SK-N-SH treated with all-trans-retinoic acid at 6 μM for 48 hours (cell line): ENCODE results near the gene ATP9A.

Experiments used
- ATAC-seq: fragments of 200-7000 bp; cut with Tn5 transposase; 3 replicates; pipeline ENCODE4 v1.9.1; 2020; ENCODE audit warnings: mild to moderate bottlenecking, moderate library complexity
- BACH2 ChIP-seq: fragments of 250-450 bp; sonication (Bioruptor Pico); IDR thresholded peaks from 2 replicates; pipeline ENCODE4 v1.9.0; 2021; ENCODE audit warnings: mild to moderate bottlenecking, borderline replicate concordance
- CREB5 ChIP-seq: fragments of 250-450 bp; sonication (Bioruptor Pico); IDR thresholded peaks from 2 replicates; pipeline ENCODE4 v1.5.1; 2020; ENCODE audit warnings: low read depth, mild to moderate bottlenecking, moderate library complexity
- CSDC2 ChIP-seq: fragments of 250-450 bp; sonication (Bioruptor Pico); IDR thresholded peaks from 2 replicates; pipeline ENCODE4 v1.5.0; 2020; ENCODE audit warnings: mild to moderate bottlenecking, moderate library complexity
- CSRNP3 ChIP-seq: fragments of 250-450 bp; sonication (Bioruptor Pico); IDR thresholded peaks from 2 replicates; pipeline ENCODE4 v1.5.1; 2021; ENCODE audit warnings: mild to moderate bottlenecking, moderate library complexity
- ESRRG ChIP-seq: fragments of 250-450 bp; sonication (Bioruptor Pico); IDR thresholded peaks from 2 replicates; pipeline ENCODE4 v1.6.1; 2021; ENCODE audit warnings: mild to moderate bottlenecking
- GLIS3 ChIP-seq: fragments of 250-450 bp; sonication (Bioruptor Pico); IDR thresholded peaks from 2 replicates; pipeline ENCODE4 v1.5.0; 2020; ENCODE audit warnings: mild to moderate bottlenecking, moderate library complexity
- OSR1 ChIP-seq: fragments of 250-450 bp; sonication (Bioruptor Pico); IDR thresholded peaks from 2 replicates; pipeline ENCODE4 v1.8.0; 2022; ENCODE audit warnings: moderate library complexity, mild to moderate bottlenecking, inconsistent platforms
- PATZ1 ChIP-seq: fragments of 250-450 bp; sonication (Bioruptor Pico); IDR thresholded peaks from 2 replicates; pipeline ENCODE4 v1.8.0; 2020; ENCODE audit warnings: mild to moderate bottlenecking, moderate library complexity, borderline replicate concordance
- PPARA ChIP-seq: fragments of 250-450 bp; sonication (Bioruptor Pico); IDR thresholded peaks from 2 replicates; pipeline ENCODE4 v1.5.0; 2020; ENCODE audit warnings: mild to moderate bottlenecking, borderline replicate concordance
- RARB ChIP-seq: fragments of 250-450 bp; sonication (Bioruptor Pico); IDR thresholded peaks from 2 replicates; pipeline ENCODE4 v1.8.0; 2021; ENCODE audit warnings: mild to moderate bottlenecking, moderate library complexity
- TCF4 ChIP-seq: fragments of 250-450 bp; sonication (Bioruptor Pico); IDR thresholded peaks from 2 replicates; pipeline ENCODE4 v1.8.0; 2021; ENCODE audit warnings: mild to moderate bottlenecking, moderate library complexity, borderline replicate concordance
- TOX ChIP-seq: fragments of 250-450 bp; sonication (Bioruptor Pico); IDR thresholded peaks from 2 replicates; pipeline ENCODE4 v1.8.0; 2021; ENCODE audit warnings: mild to moderate bottlenecking, moderate library complexity, borderline replicate concordance
- ZC3H10 ChIP-seq: fragments of 250-450 bp; sonication (Bioruptor Pico); IDR thresholded peaks from 2 replicates; pipeline ENCODE4 v1.5.1; 2021; ENCODE audit warnings: mild to moderate bottlenecking, moderate library complexity
- ZFP3 ChIP-seq: fragments of 250-450 bp; sonication (Bioruptor Pico); IDR thresholded peaks from 2 replicates; pipeline ENCODE4 v1.5.0; 2020; ENCODE audit warnings: mild to moderate bottlenecking, moderate library complexity
- ZFP30 ChIP-seq: fragments of 450-650 bp; formaldehyde crosslinking; IDR thresholded peaks from 2 replicates; pipeline ENCODE4 v1.5.0; 2022; ENCODE audit warnings: mild to moderate bottlenecking, moderate library complexity
- ZNF70 ChIP-seq: fragments of 450-650 bp; formaldehyde crosslinking; IDR thresholded peaks from 2 replicates; pipeline ENCODE4 v1.5.0; 2020; ENCODE audit warnings: mild to moderate bottlenecking, moderate library complexity
- TF ChIP-seq, protein P1 (sequence below): fragments of 250-450 bp; sonication (Bioruptor Pico); IDR thresholded peaks from 2 replicates; pipeline ENCODE4 v1.8.0; 2021; ENCODE audit warnings: low read depth, mild to moderate bottlenecking, moderate library complexity, borderline replicate concordance
- TF ChIP-seq, protein P2 (sequence below): fragments of 250-450 bp; sonication (Bioruptor Pico); IDR thresholded peaks from 2 replicates; pipeline ENCODE4 v1.5.0; 2020; ENCODE audit warnings: mild to moderate bottlenecking, moderate library complexity

Gene ATP9A

GRCh38 chr20:51772236-51772635, 4.0 kb upstream of the ATP9A start:
- ATAC-seq: no peak
- TF ChIP-seq, protein P1, sequence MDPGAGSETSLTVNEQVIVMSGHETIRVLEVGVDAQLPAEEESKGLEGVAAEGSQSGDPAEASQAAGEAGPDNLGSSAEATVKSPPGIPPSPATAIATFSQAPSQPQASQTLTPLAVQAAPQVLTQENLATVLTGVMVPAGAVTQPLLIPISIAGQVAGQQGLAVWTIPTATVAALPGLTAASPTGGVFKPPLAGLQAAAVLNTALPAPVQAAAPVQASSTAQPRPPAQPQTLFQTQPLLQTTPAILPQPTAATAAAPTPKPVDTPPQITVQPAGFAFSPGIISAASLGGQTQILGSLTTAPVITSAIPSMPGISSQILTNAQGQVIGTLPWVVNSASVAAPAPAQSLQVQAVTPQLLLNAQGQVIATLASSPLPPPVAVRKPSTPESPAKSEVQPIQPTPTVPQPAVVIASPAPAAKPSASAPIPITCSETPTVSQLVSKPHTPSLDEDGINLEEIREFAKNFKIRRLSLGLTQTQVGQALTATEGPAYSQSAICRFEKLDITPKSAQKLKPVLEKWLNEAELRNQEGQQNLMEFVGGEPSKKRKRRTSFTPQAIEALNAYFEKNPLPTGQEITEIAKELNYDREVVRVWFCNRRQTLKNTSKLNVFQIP (CRISPR knock-in tag): no peak
- TF ChIP-seq ZC3H10 (CRISPR knock-in tag): no peak
- no peak for TF ChIP-seq OSR1 (CRISPR knock-in tag)
- no peak for TF ChIP-seq ZNF70 (CRISPR knock-in tag)
- no peak for TF ChIP-seq ZFP3
- TF ChIP-seq GLIS3: no peak
- TF ChIP-seq ZFP30: no peak
- no peak for TF ChIP-seq BACH2
- TF ChIP-seq TOX (CRISPR knock-in tag): no peak
- no peak for TF ChIP-seq PATZ1 (CRISPR knock-in tag)

- no peak for ATAC-seq
- TF ChIP-seq TOX (CRISPR knock-in tag): no peak
- no peak for TF ChIP-seq PATZ1 (CRISPR knock-in tag)
- TF ChIP-seq CREB5 (CRISPR knock-in tag): no peak
- TF ChIP-seq TCF4 (CRISPR knock-in tag): no peak
- TF ChIP-seq PPARA (CRISPR knock-in tag): no peak
- no peak for TF ChIP-seq CSRNP3 (CRISPR knock-in tag)
- TF ChIP-seq ESRRG: no peak
- TF ChIP-seq CSDC2: no peak
These were observed 1.9 kb upstream of the ATP9A start for GRCh38 chr20:51769976-51770615.

GRCh38 chr20:51768759-51769517, 748 bp upstream of the ATP9A start:
- TF ChIP-seq, protein P2, sequence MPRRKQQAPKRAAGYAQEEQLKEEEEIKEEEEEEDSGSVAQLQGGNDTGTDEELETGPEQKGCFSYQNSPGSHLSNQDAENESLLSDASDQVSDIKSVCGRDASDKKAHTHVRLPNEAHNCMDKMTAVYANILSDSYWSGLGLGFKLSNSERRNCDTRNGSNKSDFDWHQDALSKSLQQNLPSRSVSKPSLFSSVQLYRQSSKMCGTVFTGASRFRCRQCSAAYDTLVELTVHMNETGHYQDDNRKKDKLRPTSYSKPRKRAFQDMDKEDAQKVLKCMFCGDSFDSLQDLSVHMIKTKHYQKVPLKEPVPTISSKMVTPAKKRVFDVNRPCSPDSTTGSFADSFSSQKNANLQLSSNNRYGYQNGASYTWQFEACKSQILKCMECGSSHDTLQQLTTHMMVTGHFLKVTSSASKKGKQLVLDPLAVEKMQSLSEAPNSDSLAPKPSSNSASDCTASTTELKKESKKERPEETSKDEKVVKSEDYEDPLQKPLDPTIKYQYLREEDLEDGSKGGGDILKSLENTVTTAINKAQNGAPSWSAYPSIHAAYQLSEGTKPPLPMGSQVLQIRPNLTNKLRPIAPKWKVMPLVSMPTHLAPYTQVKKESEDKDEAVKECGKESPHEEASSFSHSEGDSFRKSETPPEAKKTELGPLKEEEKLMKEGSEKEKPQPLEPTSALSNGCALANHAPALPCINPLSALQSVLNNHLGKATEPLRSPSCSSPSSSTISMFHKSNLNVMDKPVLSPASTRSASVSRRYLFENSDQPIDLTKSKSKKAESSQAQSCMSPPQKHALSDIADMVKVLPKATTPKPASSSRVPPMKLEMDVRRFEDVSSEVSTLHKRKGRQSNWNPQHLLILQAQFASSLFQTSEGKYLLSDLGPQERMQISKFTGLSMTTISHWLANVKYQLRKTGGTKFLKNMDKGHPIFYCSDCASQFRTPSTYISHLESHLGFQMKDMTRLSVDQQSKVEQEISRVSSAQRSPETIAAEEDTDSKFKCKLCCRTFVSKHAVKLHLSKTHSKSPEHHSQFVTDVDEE (CRISPR knock-in tag): no peak
- no peak for TF ChIP-seq RARB (CRISPR knock-in tag)
- TF ChIP-seq GLIS3: no peak
- TF ChIP-seq CSRNP3 (CRISPR knock-in tag): no peak
- no peak for ATAC-seq
